HepG2 (cell line): ENCODE results near the gene EOMES. TPM values are rescaled to one million over a fixed set of nuclear protein-coding genes. Genes with fewer than 3 reads are reported as not detected.
A peak's percentile ranks its signal among the peaks of the same experiment; 100 is the strongest.

Experiments used
- ATAC-seq: fragments of 200-7000 bp; cut with Tn5 transposase; 3 replicates; pipeline ENCODE4 v1.9.1; 2020; ENCODE audit warnings: mild to moderate bottlenecking, moderate library complexity
- BruUV-seq: library from RNA; stranded (reverse); fragments of 400-500 nt; replicated peaks from 2 replicates; lab custom pipeline; 2021; lab: Mats Ljungman, UMichigan
- CTCF ChIA-PET: fragments of 300-600 bp; formaldehyde crosslinking; extraction: SDS; loops from one replicate; lab custom pipeline; 2021; ENCODE audit warnings: low total read pairs, inconsistent platforms, low intra/inter-chr PET ratio; lab: Yijun Ruan, JAX
- POLR2A ChIA-PET: fragments of 350-600 bp; sonication (Branson Sonifier 250); formaldehyde crosslinking; loops from one replicate; lab custom pipeline; 2020; ENCODE audit warnings: antibody characterized with exemption, inconsistent platforms; lab: Yijun Ruan, JAX
- DNase-seq: peaks from one replicate; pipeline ENCODE4 v3.0.0-alpha.2; 2015; ENCODE audit warnings: low spot score
- FAIRE-seq: peaks from 3 replicates; lab custom pipeline; 2011; peaks lifted over from hg19 to GRCh38; lab: Jason Lieb, UNC
- H2AFZ ChIP-seq: one replicate; pipeline ENCODE4 v1.6.1; 2011; ENCODE audit warnings: low read length, inconsistent platforms
- H3K27ac ChIP-seq: fragments of 300-600 bp; 3 replicates; pipeline ENCODE4 v1.8.0; 2011; ENCODE audit warnings: mixed run types, mild to moderate bottlenecking, mixed read lengths, low read length, inconsistent platforms; ENCODE audit not compliant: insufficient read depth; ENCODE audit errors: extremely low read length
- H3K27me3 ChIP-seq, 2 experiments: fragments of 200-600 bp in 1 of 2; 2 replicates in 1 of 2; 3 replicates in 1 of 2; pipeline versions ENCODE4 v1.6.0 to v1.8.0; 2011; ENCODE audit warnings: low read length in 2 of 2, mild to moderate bottlenecking in 2 of 2, moderate library complexity in 2 of 2, inconsistent platforms in 1 of 2; ENCODE audit not compliant: insufficient read depth in 2 of 2, control insufficient read depth in 1 of 2
- H3K36me3 ChIP-seq, 2 experiments: fragments of 200-600 bp in 1 of 2; replicated peaks in 1 of 2; 2 replicates in 1 of 2; 3 replicates in 1 of 2; pipeline versions ENCODE4 v1.5.1 to v1.8.0; 2011; ENCODE audit warnings: low read length in 2 of 2, inconsistent platforms in 1 of 2; ENCODE audit not compliant: insufficient read depth in 2 of 2, control insufficient read depth in 1 of 2
- H3K4me1 ChIP-seq: 2 replicates; pipeline ENCODE4 v1.5.1; 2012; ENCODE audit warnings: low read length, inconsistent platforms; ENCODE audit not compliant: insufficient read depth
- H3K4me2 ChIP-seq: 2 replicates; pipeline ENCODE4 v1.6.0; 2011; ENCODE audit warnings: low read depth, low read length, inconsistent platforms
- H3K4me3 ChIP-seq, 3 experiments: fragments of 200-600 bp in 1 of 3; sonication (generic), shearing (Covaris generic) in 1 of 3; replicated peaks in 1 of 3; 2 replicates each; pipeline ENCODE4 v1.5.1; 2011 to 2016; ENCODE audit warnings: low read length in 3 of 3, inconsistent platforms in 2 of 3, low read depth in 2 of 3, mild to moderate bottlenecking in 2 of 3, control low read depth in 1 of 3, mixed read lengths in 1 of 3; ENCODE audit not compliant: insufficient read depth in 1 of 3
- H3K79me2 ChIP-seq: one replicate; pipeline ENCODE4 v1.6.1; 2011; ENCODE audit warnings: low read length, inconsistent platforms; ENCODE audit not compliant: insufficient read depth
- H3K9ac ChIP-seq: 2 replicates; pipeline ENCODE4 v1.6.0; 2011; ENCODE audit warnings: mild to moderate bottlenecking, low read depth, low read length, inconsistent platforms; ENCODE audit not compliant: insufficient read depth
- H3K9me3 ChIP-seq: 2 replicates; pipeline ENCODE4 v1.5.1; 2012; ENCODE audit warnings: mild to moderate bottlenecking, low read length
- H4K20me1 ChIP-seq: 2 replicates; pipeline ENCODE4 v1.6.0; 2011; ENCODE audit warnings: inconsistent platforms, mild to moderate bottlenecking, low read length, moderate library complexity; ENCODE audit not compliant: insufficient read depth
- ASH2L ChIP-seq: fragments of 300-600, 200-600 bp; sonication (generic); IDR thresholded peaks from 2 replicates; pipeline ENCODE4 v1.7.0; 2017; ENCODE audit warnings: low read depth, mild to moderate bottlenecking, moderate library complexity, mixed read lengths, low read length; ENCODE audit not compliant: insufficient read length
- BCL6 ChIP-seq: IDR thresholded peaks from 2 replicates; pipeline ENCODE4 v1.6.1; 2016; ENCODE audit warnings: missing genetic modification reagents, missing compliant biosample characterization
- DMAP1 ChIP-seq: IDR thresholded peaks from 2 replicates; pipeline ENCODE4 v1.6.1; 2016
- KDM5B ChIP-seq: sonication (generic); formaldehyde crosslinking; IDR thresholded peaks from 2 replicates; pipeline ENCODE4 v1.4.0; 2020; ENCODE audit warnings: missing genetic modification reagents, mild to moderate bottlenecking, borderline replicate concordance
- MBD4 ChIP-seq: IDR thresholded peaks from 2 replicates; pipeline ENCODE4 v1.6.1; 2012; ENCODE audit warnings: low read length, inconsistent platforms, borderline replicate concordance
- NRL ChIP-seq: sonication (generic); formaldehyde crosslinking; IDR thresholded peaks from 2 replicates; pipeline ENCODE4 v1.5.0; 2020; ENCODE audit warnings: missing genetic modification reagents, mild to moderate bottlenecking, moderate library complexity, borderline replicate concordance
- TAF1 ChIP-seq: sonication (generic); formaldehyde crosslinking; IDR thresholded peaks from 2 replicates; pipeline ENCODE4 v1.4.0; 2020; ENCODE audit warnings: missing genetic modification reagents
- TGIF2 ChIP-seq: IDR thresholded peaks from 2 replicates; pipeline ENCODE4 v1.6.1; 2016; ENCODE audit warnings: control low read depth, missing compliant biosample characterization
- ZNF556 ChIP-seq: sonication (generic); formaldehyde crosslinking; IDR thresholded peaks from 2 replicates; pipeline ENCODE4 v1.4.0; 2020; ENCODE audit warnings: mild to moderate bottlenecking, missing genetic modification reagents, borderline replicate concordance
- ZNF564 ChIP-seq: sonication (generic); formaldehyde crosslinking; IDR thresholded peaks from 2 replicates; pipeline ENCODE4 v1.8.1; 2023; ENCODE audit warnings: mild to moderate bottlenecking, missing genetic modification reagents
- ZNF598 ChIP-seq: sonication (generic); formaldehyde crosslinking; IDR thresholded peaks from 2 replicates; pipeline ENCODE4 v1.5.1; 2020; ENCODE audit warnings: mild to moderate bottlenecking, missing genetic modification reagents, borderline replicate concordance
- ZNF790 ChIP-seq: sonication (generic); formaldehyde crosslinking; IDR thresholded peaks from 2 replicates; pipeline ENCODE4 v1.8.0; 2022; ENCODE audit warnings: missing genetic modification reagents, mild to moderate bottlenecking, borderline replicate concordance
- ZNF839 ChIP-seq: sonication (generic); formaldehyde crosslinking; IDR thresholded peaks from 2 replicates; pipeline ENCODE4 v1.4.0; 2020; ENCODE audit warnings: missing genetic modification reagents, mild to moderate bottlenecking, borderline replicate concordance
- WGBS: methylation state at CpG from one replicate; pipeline ENCODE4 v1.1.6; 2017; ENCODE audit warnings: low lambda C conversion rate; 5-methylcytosine and 5-hydroxymethylcytosine counted together
- in situ Hi-C: cut with HindIII; loops from 2 replicates; pipeline ENCODE4 v1.10.0; 2017; ENCODE audit warnings: low pct_unique_long_range_greater_than_20kb; ENCODE audit not compliant: extremely low pct_ligation_motif_present
- intact Hi-C: fragments of 100-400 bp; cut with micrococcal nuclease; formaldehyde crosslinking; loops from one replicate; pipeline ENCODE4 v1.10.0; 2022; ENCODE audit not compliant: unreplicated experiment
- polyA plus RNA-seq, 8 experiments: library from polyadenylated mRNA; depleted of rRNA in 3 of 8; stranded (reverse) in 7 of 8; unstranded in 1 of 8; fragments of >200 nt; fragmentation: Illumina TruSeq in 4 of 8; extraction: Trizol in 4 of 8; gene quantifications; 2 replicates each; pipeline versions ENCODE4 v1.2.1 to v1.2.3, GENCODE V29; 2011 to 2016; ENCODE audit warnings: low read depth in 4 of 8, missing spikeins in 1 of 8, mixed read lengths in 1 of 8; ENCODE audit not compliant: insufficient read depth in 1 of 8
- total RNA-seq, 5 experiments: library from RNA; depleted of rRNA; stranded (reverse); fragments of >200 nt; fragmentation: Illumina TruSeq; extraction: Trizol; gene quantifications; 2 replicates each; pipeline ENCODE4 v1.2.3, GENCODE V29; 2016; ENCODE audit warnings: low read depth in 1 of 5
- TF ChIP-seq, protein P1 (sequence below): sonication (generic); formaldehyde crosslinking; IDR thresholded peaks from 2 replicates; pipeline ENCODE4 v1.4.0; 2020; ENCODE audit warnings: missing genetic modification reagents, borderline replicate concordance
- TF ChIP-seq, protein P2 (sequence below): IDR thresholded peaks from 2 replicates; pipeline ENCODE4 v1.6.1; 2018; ENCODE audit warnings: missing genetic modification reagents, mild to moderate bottlenecking, missing compliant biosample characterization

The EOMES gene
- total and polyA plus RNA-seq, 2 of the 13 experiments (the other 11 are each of a cell fraction or from before 2014, with no cell fraction given), result 0.11 to 0.12 TPM

DNA sequence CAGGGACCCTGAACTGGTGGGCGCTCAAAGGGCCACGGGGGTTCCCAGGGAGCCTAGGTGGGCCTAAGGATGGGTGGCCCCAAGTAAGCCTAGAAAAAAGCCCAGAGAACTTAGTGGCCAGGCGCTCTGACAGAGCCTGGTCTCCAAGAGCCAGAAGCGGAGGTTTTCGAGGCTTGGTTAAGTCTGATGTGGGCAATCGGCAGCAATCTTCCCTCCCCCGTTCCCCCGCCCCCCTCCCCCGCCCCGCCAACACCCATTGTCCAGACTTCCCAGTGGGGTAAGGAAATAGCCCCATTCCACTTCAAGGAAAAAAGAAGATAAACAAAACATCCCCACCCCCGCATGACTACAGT, 6.7 kb downstream of the EOMES start:
- Histone ChIP-seq H3K4me3 (peak overlapping the region in 1 of 3 experiments; percentile 62; a peak in 1 of 6 replicates), H3K9ac (no peak overlapping the region), H3K9me3 (no peaks in the 10 kb centered on the region), H3K79me2 (no peaks in the 10 kb centered on the region), H3K27ac (no peak overlapping the region), H3K27me3 (peaks cover 12 to 74% of the 10 kb centered on the region in 2 experiments), H3K4me1 (peaks cover 34% of the 10 kb centered on the region), H2AFZ (no peak overlapping the region), H3K4me2 (peak overlapping the region; percentile 79), H3K36me3 (no peaks in the 10 kb centered on the region), H4K20me1 (0 out of 2 replicates have a peak, but pooled peaks cover 3% of the 10 kb centered on the region)
- intact Hi-C loops, result loop anchor here (10.0 kb wide), 1 partner anchor 169 kb away; no protein-coding TSS in a partner anchor
- no peak for DNase-seq
- ChIA-PET POLR2A (no interaction called here), CTCF (no interaction called here)
- no peak for TF ChIP-seq TGIF2 (CRISPR knock-in tag)
- TF ChIP-seq, protein P1, sequence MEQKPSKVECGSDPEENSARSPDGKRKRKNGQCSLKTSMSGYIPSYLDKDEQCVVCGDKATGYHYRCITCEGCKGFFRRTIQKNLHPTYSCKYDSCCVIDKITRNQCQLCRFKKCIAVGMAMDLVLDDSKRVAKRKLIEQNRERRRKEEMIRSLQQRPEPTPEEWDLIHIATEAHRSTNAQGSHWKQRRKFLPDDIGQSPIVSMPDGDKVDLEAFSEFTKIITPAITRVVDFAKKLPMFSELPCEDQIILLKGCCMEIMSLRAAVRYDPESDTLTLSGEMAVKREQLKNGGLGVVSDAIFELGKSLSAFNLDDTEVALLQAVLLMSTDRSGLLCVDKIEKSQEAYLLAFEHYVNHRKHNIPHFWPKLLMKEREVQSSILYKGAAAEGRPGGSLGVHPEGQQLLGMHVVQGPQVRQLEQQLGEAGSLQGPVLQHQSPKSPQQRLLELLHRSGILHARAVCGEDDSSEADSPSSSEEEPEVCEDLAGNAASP (CRISPR knock-in tag), result no peak
- FAIRE-seq, result no peak
- BruUV-seq, result no TSS peak
- peak; percentile 4; the same call in 1 of the 3 replicates for ATAC-seq
- 12% methylated on average over 8 of the region's 11 CpGs for WGBS
- in situ Hi-C loops, result no loop called here

DNA sequence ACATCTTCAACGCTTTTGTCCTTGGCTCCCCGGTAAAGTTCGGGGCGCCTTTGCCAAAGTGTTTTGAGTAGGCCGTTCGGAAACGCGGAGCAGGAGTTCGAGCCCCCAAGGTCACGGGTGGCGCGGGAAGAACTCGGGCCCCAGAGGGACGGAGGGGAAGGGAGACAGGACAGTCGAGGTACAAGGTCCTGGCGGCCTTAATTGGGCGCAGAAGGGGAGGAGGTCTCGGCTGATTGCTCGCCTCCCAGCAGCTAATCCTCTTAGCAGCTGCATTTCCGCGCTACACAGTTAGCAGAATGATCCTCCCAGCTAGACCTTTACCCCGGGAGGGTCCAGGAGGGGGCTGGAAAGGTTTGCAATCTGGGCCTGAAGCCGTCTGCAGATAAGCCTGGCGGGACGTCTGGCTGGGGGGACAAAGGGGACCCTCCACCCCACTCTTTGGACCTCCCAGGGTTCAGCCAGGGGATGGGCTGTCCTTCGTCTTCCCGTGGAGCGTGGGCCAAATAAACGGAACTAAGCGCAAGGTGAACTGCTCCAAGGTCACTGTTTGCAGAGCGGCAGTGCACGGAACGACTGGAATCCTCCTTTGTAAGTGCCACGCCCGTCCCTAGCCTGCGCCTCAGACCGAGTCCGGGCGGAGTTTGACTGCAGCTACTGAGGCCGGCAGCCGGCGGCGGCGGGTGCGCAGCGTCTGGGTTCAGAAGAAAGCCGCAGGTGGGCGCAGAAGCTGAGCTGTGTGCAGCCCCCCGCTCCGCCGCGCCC, 7.2 kb downstream of the EOMES start:
- Histone ChIP-seq H3K4me2 (peak overlapping the region; percentile 79), H3K36me3 (no peaks in the 10 kb centered on the region), H3K4me3 (peak overlapping the region in 2 of 3 experiments; percentile 16 to 62; a peak in 3 of 6 replicates), H2AFZ (no peak overlapping the region), H4K20me1 (0 out of 2 replicates have a peak, but pooled peaks cover 3% of the 10 kb centered on the region), H3K27ac (no peak overlapping the region), H3K9ac (no peak overlapping the region), H3K27me3 (peaks cover 12 to 69% of the 10 kb centered on the region in 2 experiments), H3K4me1 (peaks cover 34% of the 10 kb centered on the region), H3K9me3 (no peaks in the 10 kb centered on the region), H3K79me2 (no peaks in the 10 kb centered on the region)
- WGBS, result 13% methylated on average over 18 of the region's 52 CpGs
- peak; percentile 18 for DNase-seq
- FAIRE-seq, result peak; percentile 15
- intact Hi-C loops, result loop anchor here (5.0 to 10.0 kb wide), 3 partner anchors 170 to 572 kb away; partner anchors contain the start of gene CMC1
- ChIA-PET POLR2A (no interaction called here), CTCF (no interaction called here)
- ATAC-seq, result peak; percentile 65
- in situ Hi-C loops, result loop anchor here (5.0 kb wide), 1 partner anchor 607 kb away; no protein-coding TSS in a partner anchor
- BruUV-seq, result no TSS peak
- TF ChIP-seq ZNF598 (no peak), DMAP1 (CRISPR knock-in tag) (no peak), ASH2L (no peak), ZNF556 (CRISPR knock-in tag) (no peak), KDM5B (no peak; the same call in 1 of the 2 replicates), BCL6 (CRISPR knock-in tag) (no peak), ZNF564 (CRISPR knock-in tag) (no peak), ZNF790 (CRISPR knock-in tag) (no peak), ZNF839 (CRISPR knock-in tag) (no peak), TAF1 (CRISPR knock-in tag) (no peak), NRL (0 out of 2 replicates have a peak, but pooled peaks have one; percentile 52), MBD4 (no peak)
- TF ChIP-seq, protein P2, sequence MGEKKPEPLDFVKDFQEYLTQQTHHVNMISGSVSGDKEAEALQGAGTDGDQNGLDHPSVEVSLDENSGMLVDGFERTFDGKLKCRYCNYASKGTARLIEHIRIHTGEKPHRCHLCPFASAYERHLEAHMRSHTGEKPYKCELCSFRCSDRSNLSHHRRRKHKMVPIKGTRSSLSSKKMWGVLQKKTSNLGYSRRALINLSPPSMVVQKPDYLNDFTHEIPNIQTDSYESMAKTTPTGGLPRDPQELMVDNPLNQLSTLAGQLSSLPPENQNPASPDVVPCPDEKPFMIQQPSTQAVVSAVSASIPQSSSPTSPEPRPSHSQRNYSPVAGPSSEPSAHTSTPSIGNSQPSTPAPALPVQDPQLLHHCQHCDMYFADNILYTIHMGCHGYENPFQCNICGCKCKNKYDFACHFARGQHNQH, result no peak
